SH-SY5Y (cell line): ENCODE data around the gene TMEM95.

Experiments used
- GATA2 ChIP-seq: IDR thresholded peaks from 2 replicates; pipeline ENCODE4 v1.6.1; 2011; ENCODE audit warnings: mild to moderate bottlenecking, low read depth, low read length
- GATA3 ChIP-seq: IDR thresholded peaks from 2 replicates; pipeline ENCODE4 v1.6.1; 2011; ENCODE audit warnings: low read depth, mild to moderate bottlenecking, low read length, moderate library complexity

GRCh38 chr17:7343250-7343649 is 11.7 kb upstream of the TMEM95 start:
- TF ChIP-seq GATA2, result no peak
- TF ChIP-seq GATA3, result no peak
